ENCODE measurements around the gene RAD17. TPM values are rescaled to one million over a fixed set of nuclear protein-coding genes. Genes with fewer than 3 reads are reported as not detected.

Gene RAD17
- polyA plus RNA-seq, 2 of the 4 experiments (the other 2 are of a cell fraction): 13.3 to 24.3 TPM

DNA sequence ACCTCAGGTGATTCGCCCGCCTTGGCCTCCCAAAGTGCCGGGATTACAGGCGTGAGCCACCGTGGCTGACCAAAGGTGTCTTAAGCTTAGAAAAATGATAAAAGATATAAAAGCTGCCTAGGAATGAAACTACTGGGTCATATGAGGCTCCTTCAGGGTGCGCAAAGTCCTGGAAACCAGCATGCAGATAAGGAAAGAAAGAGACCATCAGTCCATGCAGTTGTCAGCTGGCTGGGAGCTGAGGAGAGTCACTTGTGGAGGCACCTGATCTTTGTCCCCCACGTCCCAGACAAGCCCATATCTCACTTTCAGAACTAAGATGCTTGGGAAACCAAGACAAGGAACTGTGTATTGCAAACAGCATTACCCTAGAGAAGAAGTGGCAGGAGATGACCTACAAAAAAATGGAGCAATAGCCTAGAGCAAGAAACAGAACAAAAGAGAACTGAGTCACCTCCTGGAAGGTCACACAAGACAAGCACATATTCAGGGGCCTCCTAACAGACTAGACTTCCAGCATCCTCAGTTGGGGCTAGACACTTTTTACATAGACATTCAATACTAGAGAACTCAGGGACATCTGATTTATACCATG lies 34.2 kb upstream of the RAD17 start:
- ATAC-seq (no peak), DNase-seq (ENCODE audit: low read depth in 1 of 2, low spot score in 1 of 2) (no peak), FAIRE-seq (no peak)
- 86% methylated on average over 7 of the region's 7 CpGs for WGBS (ENCODE audit: missing lambda C conversion rate)
- no peaks in the 10 kb centered on the region for H3K9me3 ChIP-seq
- H3K4me1 ChIP-seq: peaks cover 12% of the 10 kb centered on the region; the same call in 2 of the 3 replicates
- TF ChIP-seq SREBF2 (IDR thresholded peaks at IDR 0.05) (no peak), HOXA7 (CRISPR knock-in tag; IDR thresholded peaks at IDR 0.05) (no peak), ESRRA (IDR thresholded peaks at IDR 0.05; ENCODE audit: borderline replicate concordance, low read length) (no peak), ZNF302 (CRISPR knock-in tag; IDR thresholded peaks at IDR 0.05) (no peak), KDM5A (IDR thresholded peaks at IDR 0.05) (no peak), HDAC2 (IDR thresholded peaks at IDR 0.05) (no peak), RARB (CRISPR knock-in tag; IDR thresholded peaks at IDR 0.05) (no peak), PHF8 (IDR thresholded peaks at IDR 0.05; ENCODE audit: borderline replicate concordance, low read depth) (no peak), CBX8 (IDR thresholded peaks at IDR 0.05) (no peak), MAZ (IDR thresholded peaks at IDR 0.05; ENCODE audit: borderline replicate concordance, low read depth, low read length) (no peak), FOSB (CRISPR knock-in tag; IDR thresholded peaks at IDR 0.05) (no peak), FOSL2 (IDR thresholded peaks at IDR 0.05) (no peak), FOSL2 (CRISPR knock-in tag; IDR thresholded peaks at IDR 0.05) (no peak), BHLHE40 (IDR thresholded peaks at IDR 0.05; ENCODE audit: low read depth, low read length) (no peak)
- TF ChIP-seq, protein P1, sequence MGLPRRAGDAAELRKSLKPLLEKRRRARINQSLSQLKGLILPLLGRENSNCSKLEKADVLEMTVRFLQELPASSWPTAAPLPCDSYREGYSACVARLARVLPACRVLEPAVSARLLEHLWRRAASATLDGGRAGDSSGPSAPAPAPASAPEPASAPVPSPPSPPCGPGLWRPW (IDR thresholded peaks at IDR 0.05): no peak
- TF ChIP-seq, protein P2, sequence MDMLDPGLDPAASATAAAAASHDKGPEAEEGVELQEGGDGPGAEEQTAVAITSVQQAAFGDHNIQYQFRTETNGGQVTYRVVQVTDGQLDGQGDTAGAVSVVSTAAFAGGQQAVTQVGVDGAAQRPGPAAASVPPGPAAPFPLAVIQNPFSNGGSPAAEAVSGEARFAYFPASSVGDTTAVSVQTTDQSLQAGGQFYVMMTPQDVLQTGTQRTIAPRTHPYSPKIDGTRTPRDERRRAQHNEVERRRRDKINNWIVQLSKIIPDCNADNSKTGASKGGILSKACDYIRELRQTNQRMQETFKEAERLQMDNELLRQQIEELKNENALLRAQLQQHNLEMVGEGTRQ (IDR thresholded peaks at IDR 0.05): no peak
- TF ChIP-seq, protein P3, sequence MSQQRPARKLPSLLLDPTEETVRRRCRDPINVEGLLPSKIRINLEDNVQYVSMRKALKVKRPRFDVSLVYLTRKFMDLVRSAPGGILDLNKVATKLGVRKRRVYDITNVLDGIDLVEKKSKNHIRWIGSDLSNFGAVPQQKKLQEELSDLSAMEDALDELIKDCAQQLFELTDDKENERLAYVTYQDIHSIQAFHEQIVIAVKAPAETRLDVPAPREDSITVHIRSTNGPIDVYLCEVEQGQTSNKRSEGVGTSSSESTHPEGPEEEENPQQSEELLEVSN (IDR thresholded peaks at IDR 0.05; ENCODE audit: borderline replicate concordance, low read depth): no peak
- TF ChIP-seq, protein P4, sequence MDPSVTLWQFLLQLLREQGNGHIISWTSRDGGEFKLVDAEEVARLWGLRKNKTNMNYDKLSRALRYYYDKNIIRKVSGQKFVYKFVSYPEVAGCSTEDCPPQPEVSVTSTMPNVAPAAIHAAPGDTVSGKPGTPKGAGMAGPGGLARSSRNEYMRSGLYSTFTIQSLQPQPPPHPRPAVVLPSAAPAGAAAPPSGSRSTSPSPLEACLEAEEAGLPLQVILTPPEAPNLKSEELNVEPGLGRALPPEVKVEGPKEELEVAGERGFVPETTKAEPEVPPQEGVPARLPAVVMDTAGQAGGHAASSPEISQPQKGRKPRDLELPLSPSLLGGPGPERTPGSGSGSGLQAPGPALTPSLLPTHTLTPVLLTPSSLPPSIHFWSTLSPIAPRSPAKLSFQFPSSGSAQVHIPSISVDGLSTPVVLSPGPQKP (IDR thresholded peaks at IDR 0.05; ENCODE audit: low read depth, low read length): no peak
- H3K4me3 ChIP-seq: no peak overlapping the region
- ChIA-PET POLR2A (interaction anchor here (0.6 kb wide), 2 partner anchors 11 to 80 kb away, joined by 3 to 4 read pairs; partner anchors contain the start of gene MARVELD2), CTCF (interaction anchor here (0.6 to 5.9 kb wide), 24 partner anchors 9 to 1010 kb away, joined by 3 to 42 read pairs (median 4); partner anchors contain the start of gene SLC30A5)
- no peak overlapping the region for H3K27ac ChIP-seq
- H3K4me2 ChIP-seq: no peak overlapping the region; the same call in 2 of the 3 replicates

DNA sequence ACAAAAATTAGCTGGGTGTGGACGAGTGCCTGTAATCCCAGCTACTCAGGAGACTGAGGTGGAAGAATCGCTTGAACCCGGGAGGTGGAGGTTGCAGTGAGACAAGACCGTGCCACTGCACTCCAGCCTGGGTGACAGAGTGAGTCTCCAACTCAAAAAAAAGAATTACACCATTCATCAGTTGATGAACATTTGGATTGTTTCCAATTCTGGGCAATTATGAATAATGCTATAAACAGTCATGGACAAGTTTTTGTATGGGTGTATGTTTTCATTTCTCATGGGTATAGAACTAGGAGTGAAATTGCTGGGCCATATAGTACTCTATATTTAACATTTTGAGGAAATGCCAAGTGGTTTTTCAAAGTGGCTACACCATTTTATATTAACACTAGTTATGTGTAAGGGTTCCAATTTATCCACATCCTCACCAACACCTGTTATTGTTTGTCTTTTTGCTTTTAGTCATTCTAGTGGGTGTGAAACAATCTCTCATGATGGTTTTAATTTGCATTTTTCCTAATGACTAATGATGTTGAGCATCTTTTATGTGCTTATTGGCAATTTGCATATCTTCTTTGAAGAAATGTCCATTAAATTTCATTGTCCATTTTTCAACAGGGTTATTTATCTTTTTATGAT lies 28.0 kb upstream of the RAD17 start:
- Histone ChIP-seq H3K27ac (no peak overlapping the region), H3K4me3 (no peak overlapping the region), H3K4me1 (no peaks in the 10 kb centered on the region), H3K4me2 (no peak overlapping the region), H3K9me3 (no peaks in the 10 kb centered on the region)
- FAIRE-seq: peak; percentile 28
- ATAC-seq: no peak
- 82% methylated on average over 4 of the region's 4 CpGs for WGBS (ENCODE audit: missing lambda C conversion rate)
- ChIA-PET POLR2A (no interaction called here), CTCF (no interaction called here)
- no peak for DNase-seq (ENCODE audit: low read depth in 1 of 2, low spot score in 1 of 2)
- TF ChIP-seq, protein P5, sequence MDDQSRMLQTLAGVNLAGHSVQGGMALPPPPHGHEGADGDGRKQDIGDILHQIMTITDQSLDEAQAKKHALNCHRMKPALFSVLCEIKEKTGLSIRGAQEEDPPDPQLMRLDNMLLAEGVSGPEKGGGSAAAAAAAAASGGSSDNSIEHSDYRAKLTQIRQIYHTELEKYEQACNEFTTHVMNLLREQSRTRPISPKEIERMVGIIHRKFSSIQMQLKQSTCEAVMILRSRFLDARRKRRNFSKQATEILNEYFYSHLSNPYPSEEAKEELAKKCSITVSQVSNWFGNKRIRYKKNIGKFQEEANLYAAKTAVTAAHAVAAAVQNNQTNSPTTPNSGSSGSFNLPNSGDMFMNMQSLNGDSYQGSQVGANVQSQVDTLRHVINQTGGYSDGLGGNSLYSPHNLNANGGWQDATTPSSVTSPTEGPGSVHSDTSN (IDR thresholded peaks at IDR 0.05): no peak
- TF ChIP-seq EHMT2 (IDR thresholded peaks at IDR 0.05; ENCODE audit: low read depth) (no peak), BHLHE40 (IDR thresholded peaks at IDR 0.05; ENCODE audit: low read depth, low read length) (no peak), NPAS2 (CRISPR knock-in tag; IDR thresholded peaks at IDR 0.05; ENCODE audit: borderline replicate concordance) (no peak), HEYL (CRISPR knock-in tag; IDR thresholded peaks at IDR 0.05) (no peak), MYC (IDR thresholded peaks at IDR 0.05; ENCODE audit: borderline replicate concordance, low read length) (no peak), RARB (CRISPR knock-in tag; IDR thresholded peaks at IDR 0.05) (no peak), SMC3 (IDR thresholded peaks at IDR 0.05) (no peak)
